ENCODE measurements around the gene NUAK1.

The NUAK1 gene

GRCh38 chr12:106063826-106064720, 74.7 kb downstream of the NUAK1 start:
- DNase-seq (ENCODE audit: low spot score): no peak

- DNase-seq (ENCODE audit: low spot score): no peak
These were observed 76.1 kb downstream of the NUAK1 start for GRCh38 chr12:106062693-106063092.

DNA sequence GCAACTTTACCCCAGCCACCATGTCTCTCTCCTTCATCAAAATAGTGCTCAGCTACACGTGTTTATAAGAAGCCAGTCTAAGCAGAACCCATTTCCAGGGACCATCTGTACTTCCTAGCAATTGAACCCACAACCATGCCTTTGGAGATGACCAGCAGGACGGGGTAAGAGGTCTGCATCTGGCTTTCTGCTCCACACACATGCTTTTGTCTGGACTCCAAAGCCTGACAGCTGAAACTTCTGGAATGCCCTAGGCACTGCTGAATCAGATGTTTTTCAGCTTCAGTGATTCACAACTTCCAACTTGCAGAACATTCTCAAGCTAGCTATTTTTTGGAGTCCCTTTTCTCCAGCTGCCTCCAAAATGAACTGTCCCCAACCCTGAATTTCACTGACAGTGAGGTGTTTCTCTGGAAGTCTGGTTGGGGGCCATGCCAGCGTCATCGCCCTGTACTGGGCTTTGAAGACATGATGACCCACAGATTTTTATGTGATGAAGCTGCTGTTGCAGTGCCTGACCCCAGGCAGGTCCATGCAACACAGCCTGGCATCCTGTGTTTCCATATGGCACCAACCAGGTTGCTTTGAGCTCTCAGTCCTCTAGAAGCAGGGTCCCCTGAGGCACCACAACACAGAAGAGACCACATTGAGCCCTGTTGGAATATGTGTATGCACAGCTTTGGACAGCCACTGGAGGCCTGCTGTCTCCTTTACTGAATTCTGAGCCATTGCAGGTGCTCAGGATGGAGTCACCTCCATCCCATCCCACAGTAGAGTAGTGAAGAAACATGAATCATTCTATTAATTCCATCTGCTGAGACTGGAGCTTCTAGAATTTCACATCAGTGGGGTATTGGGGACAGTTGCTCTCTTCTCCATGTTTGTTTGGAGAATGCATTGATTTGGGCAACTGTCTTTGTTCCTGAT, 80.2 kb downstream of the NUAK1 start:
- DNase-seq (ENCODE audit: low spot score): no peak

- DNase-seq (ENCODE audit: low spot score): no peak
These were observed 84.7 kb downstream of the NUAK1 start for GRCh38 chr12:106054049-106054448.

DNA sequence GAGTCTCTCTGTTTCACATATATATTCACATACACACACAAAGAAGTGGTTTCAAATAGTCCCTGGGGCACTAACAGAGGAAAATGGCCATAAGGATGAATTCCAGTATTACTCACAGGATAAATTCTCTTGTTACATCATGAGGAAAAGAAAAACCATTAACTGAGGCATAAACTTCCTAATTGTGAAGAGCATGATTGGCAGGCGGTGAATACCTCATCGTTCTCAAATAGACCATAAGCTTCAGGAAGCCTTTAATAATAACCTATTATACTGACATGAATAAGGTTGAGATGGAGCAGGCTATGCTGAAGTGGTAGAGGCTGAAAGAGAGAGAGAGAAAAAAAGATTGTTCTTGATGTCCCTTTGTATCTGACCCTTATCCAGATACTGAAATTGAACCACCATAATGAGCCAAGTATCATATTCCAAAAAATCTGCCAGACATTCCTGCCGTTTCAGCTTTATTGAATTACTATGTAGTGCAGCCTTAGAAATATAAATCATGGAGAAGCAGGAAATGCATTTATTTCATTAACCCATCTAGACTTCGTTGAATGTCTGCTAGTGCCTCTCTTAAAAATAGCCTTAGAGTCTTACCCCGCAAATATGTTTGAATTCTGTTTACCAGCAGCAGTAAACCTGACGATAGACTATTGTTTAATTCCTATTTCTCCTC, 86.8 kb downstream of the NUAK1 start:
- no peak for DNase-seq (ENCODE audit: low spot score)

- DNase-seq (ENCODE audit: low spot score): no peak
These were observed 89.2 kb downstream of the NUAK1 start for GRCh38 chr12:106049546-106049945.

DNA sequence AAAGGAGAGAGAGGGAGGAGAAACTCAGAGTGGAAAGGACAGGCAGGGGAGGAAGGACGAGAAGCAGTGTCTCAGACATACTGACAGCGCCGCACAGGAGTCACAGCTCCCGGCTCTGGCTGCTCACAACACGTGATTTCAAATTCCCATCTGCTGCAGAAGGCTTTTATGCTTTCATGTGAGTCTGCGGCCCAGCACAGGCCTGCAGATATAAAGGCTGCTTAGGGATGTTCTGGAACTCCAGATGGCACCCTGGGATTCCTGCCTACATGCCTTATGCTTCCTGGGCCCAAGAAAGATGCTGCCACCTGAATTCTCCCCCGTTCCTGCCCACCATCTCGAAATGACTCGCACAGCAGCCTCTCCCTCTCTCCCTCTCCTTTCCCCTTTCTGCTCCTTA, 89.6 kb downstream of the NUAK1 start:
- no peak for DNase-seq (ENCODE audit: low spot score)

DNA sequence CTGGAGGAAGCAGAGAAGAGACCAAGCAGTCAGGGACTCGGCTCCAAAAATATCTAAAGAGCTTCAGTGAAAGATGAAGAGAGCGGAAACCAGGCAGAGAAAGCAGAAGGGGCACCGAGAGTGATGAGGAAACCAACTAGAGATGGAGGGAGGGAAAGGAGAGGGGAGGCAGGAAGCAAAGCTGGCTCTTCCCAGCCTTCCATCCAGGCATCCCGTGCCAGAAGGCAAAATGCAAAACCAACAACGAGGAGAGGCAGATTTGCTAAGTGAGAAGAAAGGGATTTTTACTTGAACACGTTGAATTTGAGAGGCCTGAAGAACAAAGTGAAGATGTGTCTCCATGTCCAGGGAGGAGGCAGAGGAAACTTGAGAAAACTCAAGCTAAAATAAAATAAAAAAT, 90.1 kb downstream of the NUAK1 start:
- DNase-seq (ENCODE audit: low spot score): no peak

GRCh38 chr12:106048016-106048415, 90.7 kb downstream of the NUAK1 start:
- no peak for DNase-seq (ENCODE audit: low spot score)

GRCh38 chr12:106046947-106047346, 91.8 kb downstream of the NUAK1 start:
- DNase-seq (ENCODE audit: low spot score): no peak

GRCh38 chr12:106046301-106046846, 92.4 kb downstream of the NUAK1 start:
- no peak for DNase-seq (ENCODE audit: low spot score)

GRCh38 chr12:106045251-106045674, 93.5 kb downstream of the NUAK1 start:
- no peak for DNase-seq (ENCODE audit: low spot score)

DNA sequence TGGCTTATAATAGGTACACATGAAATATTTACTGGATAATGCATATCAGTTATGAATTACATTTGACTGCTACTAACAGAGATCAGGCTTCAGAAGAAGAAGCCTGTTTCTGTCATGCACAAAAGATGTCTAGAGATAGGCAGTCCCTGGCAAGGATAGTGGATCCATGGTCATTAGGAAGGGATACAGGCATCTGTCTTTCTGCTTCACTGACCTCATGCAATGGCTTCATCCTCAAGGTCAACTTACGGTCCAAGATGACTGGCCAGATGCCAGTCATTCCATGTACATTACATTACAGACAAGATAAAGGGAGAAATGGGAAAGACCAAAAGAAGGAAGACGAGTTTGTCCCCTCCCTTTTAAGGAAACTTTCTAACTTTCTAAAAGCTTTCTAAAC, 94.0 kb downstream of the NUAK1 start:
- DNase-seq (ENCODE audit: low spot score): no peak

GRCh38 chr12:106042037-106042436, 96.7 kb downstream of the NUAK1 start:
- no peak for DNase-seq (ENCODE audit: low spot score)

GRCh38 chr12:106040521-106040920, 98.2 kb downstream of the NUAK1 start:
- no peak for DNase-seq (ENCODE audit: low spot score)

DNA sequence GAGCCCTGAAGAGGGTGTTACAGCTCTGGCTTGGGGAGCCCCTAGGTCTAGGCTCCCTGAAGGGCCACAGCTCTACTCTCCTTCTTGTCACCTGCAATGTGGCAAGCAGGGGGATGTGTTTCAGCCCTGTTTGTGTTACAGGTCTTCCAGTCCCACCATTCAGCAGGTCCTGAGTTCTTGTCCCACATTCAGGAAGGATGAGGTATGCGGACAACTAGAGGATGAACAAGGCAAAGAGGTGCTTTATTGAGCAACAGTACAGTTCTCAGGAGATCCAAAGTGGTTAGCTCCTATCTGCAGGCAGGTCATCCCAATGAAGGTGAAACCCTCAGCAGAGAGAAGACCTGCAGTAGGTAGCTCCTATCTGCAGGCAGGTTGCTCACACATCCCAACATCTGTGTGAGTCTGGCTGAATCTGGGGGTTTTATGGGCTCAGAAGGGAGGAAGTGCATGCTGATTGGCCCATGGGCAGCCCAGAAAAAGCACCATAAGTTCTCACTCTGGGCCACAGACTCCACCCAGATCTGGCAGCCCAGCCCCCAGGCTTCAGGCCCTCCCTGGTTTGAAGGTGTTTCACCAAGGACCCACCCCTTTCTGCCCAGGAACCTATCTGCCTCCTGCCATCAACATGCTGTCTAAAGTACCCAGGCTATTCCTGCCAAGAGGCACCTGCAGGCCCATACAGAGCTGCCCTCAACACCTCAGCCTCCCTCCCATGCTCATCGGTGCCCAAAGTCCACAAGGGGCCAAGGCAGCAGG, 98.9 kb downstream of the NUAK1 start:
- DNase-seq (ENCODE audit: low spot score): no peak

DNA sequence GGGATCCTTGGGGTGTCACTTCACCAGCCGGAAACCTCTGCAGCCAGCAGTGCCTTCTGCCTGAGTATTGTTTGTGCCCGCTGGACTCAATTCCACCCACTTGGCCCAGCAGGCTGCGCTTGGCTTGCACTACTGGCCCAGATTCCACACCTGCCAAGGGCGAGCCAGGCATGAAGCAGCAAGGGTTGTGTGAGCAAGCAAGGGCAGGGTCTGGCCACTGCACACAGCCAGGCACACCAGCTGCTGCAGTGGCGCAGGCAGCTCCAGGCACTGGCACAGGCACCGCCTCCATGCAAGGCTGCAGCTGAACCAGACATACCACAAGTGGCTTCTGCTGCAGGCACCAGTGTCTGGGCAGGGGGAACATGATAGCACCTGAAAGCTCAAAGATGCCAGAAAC, 99.5 kb downstream of the NUAK1 start:
- no peak for DNase-seq (ENCODE audit: low spot score)

DNA sequence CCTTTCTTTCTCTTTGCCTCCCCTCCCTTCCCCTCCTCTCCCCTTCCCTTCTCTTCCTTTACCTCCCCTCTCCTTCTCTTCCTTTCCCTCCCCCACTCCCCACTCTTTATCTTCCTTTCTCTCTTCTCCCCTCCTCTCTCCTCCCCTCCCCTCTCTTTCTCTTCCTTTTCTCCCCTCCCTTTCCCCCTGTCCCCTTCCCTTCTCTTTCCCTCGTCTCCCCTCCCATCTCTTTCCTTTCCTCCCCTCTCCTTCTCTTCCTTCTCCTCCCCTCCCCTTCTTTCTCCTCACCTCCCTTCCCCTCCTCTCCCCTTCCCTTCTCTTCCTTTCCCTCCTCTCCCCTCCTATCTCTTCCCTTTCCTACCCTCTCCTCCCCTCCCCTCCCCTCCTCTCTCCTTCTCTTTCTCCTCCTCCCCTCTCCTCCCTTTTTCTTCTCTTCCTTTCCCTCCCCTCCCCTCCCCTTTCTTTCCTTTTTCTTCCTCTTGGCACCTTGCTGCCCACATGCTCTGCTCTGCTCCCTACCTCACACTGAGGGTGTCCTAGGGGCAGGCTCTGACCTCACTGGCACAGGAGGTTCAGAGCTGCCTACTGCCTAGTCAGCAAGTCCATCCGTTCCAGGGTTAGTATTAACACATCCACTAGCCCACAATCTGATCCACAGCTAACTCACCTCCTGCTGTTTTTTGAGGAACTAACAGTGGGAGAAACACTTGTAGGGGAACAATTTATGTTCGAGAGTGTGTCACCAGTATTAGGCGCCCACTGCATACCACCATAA, 101.0 kb downstream of the NUAK1 start:
- DNase-seq (ENCODE audit: low spot score): no peak

GRCh38 chr12:106035421-106035820, 103.3 kb downstream of the NUAK1 start:
- DNase-seq (ENCODE audit: low spot score): no peak

- DNase-seq (ENCODE audit: low spot score): no peak
These were observed 104.4 kb downstream of the NUAK1 start for GRCh38 chr12:106034316-106034715.

All from hepatic stellate cell (primary cell).